CD4-positive, alpha-beta T cell treated with Interleukin-17A for 1 hour (primary cell): ENCODE results near the gene CCDC146.
A peak's percentile ranks its signal among the peaks of the same experiment; 100 is the strongest.
"Not testable (repeated sequence)": the region's sequence is repeated elsewhere in the genome, so short reads cannot be mapped to it uniquely, and the experiment has no call there.

Source experiments
- DNase-seq: peaks from one replicate; pipeline ENCODE4 v3.0.0-alpha.2; 2020

The CCDC146 gene

DNA sequence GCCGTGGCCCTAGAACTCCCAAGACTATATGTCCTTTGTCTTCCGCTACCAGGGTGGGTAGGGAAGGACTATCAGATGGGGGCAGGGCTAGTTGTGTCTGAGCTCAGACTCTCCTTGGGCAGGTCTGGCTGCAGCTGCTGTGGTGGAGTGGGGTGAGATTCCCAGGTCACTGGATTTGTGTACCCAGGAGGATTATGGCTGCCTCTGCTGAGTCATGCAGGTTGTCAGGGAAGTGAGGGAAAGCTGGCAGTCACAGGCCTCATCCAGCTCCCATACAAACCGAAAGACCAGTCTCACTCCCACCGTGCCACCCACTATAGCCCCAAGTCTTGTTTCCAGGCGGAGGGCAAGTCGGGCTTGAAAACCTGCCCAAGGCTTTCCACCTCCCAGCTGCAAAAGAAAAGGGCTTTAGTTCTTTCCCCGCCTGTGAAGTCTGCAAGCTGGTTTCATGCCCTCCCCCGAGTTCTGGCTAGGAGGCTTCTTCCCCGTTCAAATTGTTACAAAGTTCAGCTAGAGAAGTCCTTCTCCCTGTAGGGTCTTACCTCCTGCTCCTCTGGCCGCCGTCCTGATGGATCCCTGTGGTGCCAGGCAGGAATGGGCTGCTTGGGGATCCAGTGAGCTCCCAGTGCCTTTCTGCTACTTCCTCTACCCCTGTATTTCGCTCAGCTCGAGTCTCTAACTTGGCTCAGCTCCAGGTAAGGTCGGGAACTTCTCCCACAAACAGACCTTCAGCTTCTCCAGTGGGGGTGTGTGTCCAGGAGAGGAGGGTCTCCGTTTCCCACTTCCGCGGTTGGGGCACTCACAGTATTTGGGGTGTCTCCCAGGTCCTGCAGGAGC lies 184.0 kb downstream of the CCDC146 start:
- no peak for DNase-seq

DNA sequence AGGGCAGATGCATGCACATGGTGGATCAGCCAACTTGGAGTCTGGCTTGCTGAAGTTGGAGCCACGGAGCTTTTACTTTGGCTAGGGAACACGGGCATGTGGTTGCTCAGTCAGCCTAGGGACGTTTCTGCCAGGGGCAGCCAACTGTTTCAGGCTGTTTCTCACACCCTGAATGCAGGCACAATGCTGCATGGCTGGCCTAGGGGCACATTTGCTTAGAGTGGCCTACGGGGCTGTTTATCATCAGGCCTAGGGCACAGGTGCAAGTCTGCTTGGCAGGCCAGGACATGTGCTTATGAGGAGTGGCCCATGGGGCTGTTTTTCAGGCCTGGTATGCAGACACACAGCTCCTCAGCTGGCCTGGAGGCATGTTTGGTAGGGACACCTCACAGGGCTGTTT lies 186.4 kb downstream of the CCDC146 start:
- no peak for DNase-seq

DNA sequence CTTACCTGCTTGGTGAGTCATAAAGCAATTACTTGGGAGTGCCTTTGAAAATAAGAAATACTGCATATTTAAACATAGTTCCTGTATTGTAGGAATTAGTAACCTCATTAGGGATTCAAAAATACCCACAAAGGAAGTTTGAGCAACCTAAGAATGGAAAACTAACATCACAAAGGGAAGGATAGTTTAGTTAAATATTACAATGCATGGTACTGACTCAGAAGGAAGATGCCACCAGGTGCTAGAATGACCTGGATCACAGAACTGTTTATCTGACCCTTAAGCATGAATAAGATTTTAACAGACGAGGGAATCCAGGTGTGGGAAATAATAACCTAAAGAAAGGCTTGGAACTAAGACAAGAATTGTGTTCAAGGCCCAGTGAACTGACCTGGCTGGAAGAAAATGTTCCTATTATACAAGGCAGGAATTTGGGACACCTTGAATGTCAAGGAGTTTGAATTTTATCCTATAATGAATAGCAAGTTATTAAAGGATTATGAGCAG lies 187.4 kb downstream of the CCDC146 start:
- no peak for DNase-seq

DNA sequence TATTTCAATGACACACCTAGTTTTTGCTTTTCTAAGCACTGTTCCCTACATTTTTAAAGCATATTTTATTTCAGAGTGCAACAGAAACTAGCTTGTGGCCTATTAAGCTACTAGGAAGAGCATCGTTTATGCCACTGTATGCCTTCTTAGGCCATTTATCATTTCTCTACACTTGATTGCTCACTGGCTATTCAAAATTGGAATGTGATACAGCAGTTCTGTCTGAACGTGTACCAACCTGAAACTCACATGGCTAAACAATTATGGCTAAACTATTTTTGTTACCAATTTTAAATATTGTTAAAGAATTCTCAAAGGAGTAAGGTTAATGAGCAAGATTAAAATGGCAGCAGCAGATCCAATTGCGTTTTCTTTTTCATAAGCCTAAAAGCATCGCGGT lies 188.6 kb downstream of the CCDC146 start:
- no peak for DNase-seq

DNA sequence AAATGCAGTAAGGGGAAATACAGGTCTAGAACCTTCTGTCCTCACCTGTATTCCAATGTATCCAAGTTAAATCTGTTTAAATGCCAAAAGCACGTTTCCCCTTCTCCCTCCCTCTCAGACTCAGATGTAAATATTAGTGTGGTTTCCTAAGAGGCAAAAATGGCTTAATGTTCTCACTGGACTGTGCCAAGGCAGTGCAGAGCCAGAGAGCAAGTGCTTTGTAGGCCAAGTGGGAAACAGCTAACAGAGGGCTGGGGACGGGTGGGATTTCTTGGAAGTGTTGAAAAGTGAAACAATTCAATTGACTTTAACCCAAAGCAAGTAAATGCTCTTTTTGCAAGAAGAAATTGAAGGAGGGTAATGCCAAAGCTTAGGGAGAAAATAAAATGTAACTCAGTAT lies 190.7 kb downstream of the CCDC146 start:
- DNase-seq, result no peak

DNA sequence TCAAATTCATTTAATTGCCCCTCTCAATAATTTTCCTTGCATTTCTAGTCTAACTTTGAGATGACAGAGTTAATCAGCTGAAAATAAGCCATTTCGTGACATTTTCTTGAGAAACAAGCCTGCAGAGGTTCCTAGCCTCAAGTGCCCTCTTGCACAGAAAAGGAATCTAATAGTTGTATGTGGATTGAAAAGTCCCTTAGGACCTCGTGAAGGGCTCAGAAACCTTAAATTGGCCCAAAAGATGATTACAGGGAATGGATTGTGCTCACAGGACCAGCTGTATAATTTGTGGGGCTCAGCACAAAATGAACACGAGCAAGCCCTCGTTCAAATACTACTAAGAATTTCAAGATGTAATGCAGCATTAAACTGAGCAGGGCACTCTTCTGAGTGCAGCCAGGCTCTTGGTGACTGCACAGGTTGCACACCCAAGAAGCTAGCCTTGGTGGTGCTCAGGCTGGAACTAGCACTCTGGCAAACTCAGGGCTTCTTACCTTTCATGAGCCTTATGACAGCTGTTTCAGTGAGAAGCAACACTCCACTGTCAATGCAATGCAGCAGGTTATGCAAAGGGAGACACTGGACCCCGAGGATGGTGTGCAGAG lies 191.6 kb downstream of the CCDC146 start:
- no peak for DNase-seq

DNA sequence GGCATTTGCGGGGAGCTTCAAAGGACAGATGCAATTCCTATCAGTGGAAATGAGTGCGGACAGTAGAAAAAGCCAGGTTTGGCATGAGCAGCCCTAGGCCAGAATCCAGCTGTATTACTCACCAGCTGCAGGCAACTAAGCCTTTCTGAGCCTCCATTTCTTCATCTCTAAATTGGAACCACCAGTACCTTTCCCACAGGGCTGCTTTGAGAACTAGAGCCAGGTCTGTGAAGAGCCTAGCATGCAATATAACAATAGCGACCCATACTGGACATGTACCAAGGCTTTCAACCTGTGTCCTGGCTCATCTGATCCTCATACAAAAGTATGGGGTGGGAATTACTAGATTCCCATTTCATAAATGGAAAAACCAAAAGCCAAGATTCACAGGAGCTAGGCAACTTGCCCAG lies 192.8 kb downstream of the CCDC146 start:
- DNase-seq, result no peak

DNA sequence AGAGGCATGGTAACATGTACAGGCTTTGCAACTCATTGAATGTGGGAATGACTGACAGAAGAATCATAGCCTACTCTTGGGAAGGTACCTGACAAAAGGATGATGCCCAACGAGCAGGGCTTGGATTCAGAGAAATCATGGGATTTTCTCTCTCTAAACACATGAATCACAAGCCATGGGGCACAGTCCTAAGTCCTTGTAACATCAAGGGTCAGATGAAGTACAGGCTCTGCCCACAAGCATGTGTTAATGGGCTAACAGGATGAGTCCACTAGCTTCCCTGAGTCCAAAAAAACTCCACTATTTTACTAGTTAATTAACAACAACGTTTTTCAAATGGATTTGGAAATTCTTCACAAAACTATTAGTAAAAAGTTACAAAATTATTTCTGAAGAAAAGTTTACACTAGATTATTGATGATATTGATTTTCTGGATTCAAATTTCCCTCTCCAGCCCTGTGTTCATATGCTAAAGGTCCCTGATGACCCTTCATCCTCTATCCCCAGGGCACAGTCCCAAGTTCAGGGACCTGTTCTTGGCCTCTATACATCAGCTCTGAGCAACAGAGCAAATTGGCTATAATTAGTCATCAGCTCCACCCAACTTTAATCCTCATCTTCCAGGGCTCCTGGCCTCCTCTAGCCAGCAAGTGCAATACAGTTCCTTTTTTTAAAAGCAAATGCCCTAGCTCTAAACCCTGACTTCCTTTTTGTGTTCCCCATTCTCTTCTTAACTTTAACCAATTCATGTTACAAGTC lies 194.0 kb downstream of the CCDC146 start:
- no peak for DNase-seq

DNA sequence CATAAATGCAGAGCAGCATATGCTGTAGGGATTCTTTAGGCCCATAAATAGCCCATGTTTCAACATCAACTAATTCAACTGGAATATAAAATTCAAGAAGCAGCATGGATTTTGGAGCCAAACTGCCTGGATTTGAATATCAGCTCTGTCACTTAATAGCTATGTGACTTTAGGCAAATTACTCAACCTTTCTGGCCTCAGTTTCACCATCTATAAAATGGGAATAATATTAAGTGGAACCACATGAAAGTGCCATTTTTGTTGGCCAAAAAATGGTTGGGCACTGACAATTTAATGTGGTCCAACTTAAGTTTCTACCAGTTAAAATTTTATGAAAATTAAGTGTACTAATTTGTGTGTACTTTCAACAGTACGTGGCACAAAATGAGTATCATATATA lies 195.6 kb downstream of the CCDC146 start:
- DNase-seq, result no peak

DNA sequence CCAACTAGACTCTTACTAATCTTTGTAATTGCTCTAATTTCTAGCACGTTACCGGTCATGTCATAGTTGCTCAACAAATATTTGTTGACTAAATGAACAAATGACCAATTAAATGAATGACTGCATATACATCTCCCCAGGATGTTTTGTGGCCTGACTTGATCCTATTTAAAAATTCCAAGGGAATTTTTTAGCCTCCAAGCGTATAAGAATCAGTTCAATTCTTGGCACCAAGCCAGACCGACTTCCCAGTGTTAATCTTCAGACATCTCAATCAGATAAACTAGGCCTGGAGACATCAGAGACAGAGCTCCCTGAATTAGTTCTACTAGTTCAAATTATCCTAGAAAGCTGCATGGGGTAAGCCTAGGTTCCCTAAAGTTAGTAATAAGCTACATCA lies 197.7 kb downstream of the CCDC146 start:
- no peak for DNase-seq

DNA sequence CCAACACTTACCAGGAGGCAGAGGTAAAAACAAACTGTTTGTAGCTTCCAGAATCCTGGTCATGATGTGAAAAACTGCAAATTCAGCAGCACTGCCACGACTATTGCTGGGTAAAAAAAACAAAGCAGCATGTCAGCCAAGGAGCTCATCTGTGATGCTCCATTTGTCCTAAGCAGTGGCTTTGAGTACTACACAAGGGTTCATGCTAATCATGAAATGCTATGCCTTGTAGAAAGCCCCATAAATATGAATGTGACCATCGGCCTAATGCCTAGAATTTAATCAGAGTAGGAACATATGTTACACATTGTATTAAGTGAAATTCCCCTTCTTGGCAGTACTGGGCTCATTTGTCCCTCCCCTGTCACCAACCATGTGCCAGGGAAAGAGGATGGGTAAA lies 198.3 kb downstream of the CCDC146 start:
- no peak for DNase-seq

DNA sequence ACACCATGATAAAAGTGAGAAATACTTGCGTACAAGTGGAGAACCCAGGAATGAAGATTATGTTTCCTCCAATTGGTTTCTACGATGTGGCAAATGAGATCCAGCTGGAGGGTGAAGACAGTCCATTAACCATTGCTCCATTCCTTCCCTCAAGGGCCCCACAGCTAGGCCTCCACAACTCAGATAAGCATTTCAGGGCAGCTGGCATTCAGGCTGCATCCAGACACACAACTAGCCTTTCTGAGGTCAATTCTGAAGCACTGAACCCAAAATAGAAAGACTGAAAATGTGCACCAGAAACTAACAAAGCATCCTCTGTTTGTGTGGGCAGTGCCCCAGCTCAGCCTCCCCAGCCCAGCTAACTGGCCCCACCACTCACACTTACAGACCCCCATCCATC lies 198.9 kb downstream of the CCDC146 start:
- DNase-seq, result no peak

DNA sequence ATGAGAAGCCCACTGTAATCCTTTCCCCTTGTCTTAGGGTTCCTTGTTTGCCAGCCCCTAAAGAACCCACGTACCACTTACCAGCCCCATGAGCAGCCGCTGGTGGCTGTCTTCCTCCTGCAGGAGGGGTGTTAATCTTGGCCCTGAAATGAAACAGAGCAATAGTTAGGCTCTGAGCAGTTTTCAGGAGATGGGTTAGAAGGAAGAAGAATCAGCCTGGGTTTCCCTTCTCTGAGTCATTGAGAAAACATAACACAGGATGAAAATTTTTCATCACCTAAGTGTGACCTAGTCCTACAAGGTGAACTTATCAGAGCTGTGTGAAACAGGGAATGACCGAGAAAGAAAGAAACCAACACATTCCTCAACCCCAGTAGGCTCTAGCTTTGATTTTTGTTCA lies 203.7 kb downstream of the CCDC146 start:
- DNase-seq, result no peak

DNA sequence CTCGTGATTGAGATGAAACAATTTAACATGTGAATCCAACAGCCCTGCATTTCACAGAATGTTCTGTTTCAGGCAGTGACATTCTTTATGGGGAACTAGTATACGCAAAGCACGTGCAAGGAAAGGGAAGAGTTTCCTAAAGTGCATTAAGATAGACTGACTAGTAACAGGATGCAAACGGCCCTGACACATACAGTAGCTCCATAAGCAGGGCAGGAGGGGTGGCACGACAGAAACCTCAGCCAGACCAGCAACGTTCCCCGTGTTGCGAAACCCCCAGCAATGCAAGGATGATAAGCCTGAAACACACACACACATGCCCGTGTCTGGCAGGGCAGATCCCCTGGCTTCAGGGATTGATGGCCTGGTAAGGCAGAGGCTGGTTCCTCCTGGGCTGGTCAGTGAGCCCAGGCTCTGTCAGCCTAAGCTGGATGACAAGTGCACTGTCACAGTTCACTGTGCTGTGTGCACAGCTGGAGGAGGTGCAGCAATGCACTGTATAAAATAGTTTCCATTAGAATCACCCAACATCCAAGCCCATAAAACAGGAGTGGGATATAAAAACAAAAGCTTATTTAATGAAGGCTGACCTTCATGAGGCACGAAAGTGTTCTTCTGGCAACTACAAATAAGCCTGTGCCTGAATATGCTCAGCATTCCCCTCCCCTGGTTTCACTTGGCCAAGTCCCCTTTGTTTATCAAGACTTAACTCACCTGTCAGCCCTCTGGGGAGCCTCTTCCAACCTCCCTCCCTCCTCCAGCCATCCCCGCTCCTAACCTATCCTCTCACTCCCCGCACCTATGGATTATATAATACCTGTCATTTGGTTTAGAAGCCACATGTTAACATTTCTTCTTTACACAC lies 204.9 kb downstream of the CCDC146 start:
- DNase-seq, result no peak

DNA sequence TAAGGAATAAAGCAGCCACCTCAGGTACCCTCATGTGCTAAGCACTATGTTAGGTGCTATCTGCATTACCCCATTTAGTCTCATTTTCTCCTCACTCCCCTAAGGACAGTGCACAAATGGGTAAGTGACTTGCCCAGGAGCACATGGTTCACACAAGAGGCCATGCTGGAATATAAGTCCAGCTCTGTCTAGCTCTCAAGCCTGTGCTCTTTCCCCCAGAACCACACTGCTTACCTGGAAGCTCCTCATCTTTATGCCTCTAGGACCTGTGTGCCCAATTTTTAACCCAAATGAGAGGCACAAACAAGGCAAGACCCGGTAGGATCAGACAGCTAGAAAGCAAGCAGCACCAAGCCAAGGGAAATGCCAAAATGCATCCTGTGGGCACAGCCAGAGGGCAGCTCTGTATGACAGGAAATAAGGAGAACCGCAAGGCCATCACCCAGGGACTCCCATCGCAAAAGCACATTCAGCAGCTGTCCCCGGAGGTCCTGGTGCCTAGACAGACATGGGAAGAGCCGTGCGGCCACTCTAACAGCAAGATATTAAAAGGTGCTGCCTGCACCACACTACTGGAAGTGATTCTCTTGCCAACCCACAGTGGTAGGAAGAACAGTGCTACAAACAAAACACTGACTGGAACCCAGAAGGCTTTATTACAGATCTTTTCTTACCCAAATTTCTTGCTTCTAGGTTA lies 205.7 kb downstream of the CCDC146 start:
- peak; percentile 39 for DNase-seq

DNA sequence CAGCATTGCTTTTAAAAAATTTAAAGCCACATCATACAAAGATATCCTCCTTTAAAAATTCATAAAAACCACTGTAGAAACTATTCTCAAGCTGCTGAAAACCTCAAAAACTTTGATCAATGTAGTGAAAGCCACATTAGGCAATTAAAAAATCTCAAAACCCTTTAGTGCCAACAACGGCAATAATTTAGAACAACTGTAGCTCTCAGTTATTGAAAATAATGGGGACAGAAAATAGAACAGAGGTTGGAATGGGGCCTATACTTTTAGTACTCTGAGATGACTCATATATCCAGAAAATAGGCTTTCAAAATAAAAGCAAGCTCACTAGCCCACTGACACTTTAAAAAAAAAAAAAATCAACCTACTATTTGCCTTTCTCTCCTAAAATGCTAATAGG lies 206.3 kb downstream of the CCDC146 start:
- no peak for DNase-seq

DNA sequence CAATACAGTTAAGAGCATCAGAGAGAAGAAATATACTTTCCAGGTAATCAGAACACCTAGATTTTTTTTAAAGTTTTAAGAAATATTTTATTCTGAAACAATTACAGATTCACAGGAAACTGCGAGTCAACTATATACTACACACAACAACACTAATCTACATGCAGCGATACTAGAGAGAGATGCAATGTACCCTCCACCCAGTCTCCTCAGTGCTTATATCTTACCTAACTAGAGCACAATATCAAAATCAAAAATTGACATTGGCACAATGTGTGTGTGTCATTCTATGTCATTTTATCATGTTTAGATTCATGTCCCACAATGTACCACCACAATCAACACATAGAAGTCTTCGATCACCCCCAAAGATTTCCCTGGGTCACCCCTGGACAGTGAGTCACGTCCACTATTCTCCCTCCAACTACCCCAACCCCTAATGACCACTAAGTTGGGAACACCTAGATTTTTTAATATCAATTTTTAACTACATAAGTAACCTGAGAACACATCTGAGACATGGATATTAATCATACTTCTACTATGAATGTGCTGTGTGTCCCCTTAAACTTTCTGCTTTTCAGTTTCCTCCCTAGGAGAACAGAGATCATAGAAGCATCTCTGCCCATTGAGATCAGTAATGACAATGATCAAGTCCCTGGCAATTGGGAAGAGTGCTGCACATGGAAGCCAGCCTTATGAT lies 207.2 kb downstream of the CCDC146 start:
- DNase-seq, result no peak

DNA sequence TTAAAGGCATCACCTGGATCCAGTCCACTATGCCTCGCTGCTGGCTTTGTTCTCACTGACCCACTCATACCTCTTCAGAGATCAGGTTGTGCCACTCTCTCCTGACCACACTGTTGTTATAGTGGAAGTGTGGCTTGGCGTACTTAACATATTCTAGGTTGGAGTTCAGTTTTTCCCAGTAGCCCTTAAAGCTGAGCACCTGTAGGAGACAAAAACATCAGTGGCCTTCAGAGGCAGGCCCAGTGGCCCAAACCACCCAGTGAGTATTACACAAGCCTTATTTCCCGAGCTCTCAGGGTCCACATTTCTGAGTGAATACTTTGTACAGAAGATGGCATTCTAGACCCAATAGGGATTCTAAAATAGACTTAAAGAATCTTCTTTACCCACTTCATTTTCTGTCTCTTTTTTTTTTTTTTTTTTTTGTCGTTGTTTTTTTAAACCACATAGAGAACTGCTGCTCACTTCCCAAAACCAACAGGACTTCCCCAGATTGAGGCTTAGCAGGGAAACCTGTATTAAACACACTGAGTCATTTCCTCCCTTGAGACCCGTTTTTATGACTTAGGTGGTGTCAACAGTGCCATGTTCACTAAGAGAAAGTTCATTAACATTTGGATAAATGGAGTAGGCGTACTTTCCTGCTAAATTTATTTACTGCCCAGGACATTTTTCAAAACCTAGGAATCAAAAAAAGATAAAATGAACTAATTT lies 207.9 kb downstream of the CCDC146 start:
- peak; percentile 28 for DNase-seq

DNA sequence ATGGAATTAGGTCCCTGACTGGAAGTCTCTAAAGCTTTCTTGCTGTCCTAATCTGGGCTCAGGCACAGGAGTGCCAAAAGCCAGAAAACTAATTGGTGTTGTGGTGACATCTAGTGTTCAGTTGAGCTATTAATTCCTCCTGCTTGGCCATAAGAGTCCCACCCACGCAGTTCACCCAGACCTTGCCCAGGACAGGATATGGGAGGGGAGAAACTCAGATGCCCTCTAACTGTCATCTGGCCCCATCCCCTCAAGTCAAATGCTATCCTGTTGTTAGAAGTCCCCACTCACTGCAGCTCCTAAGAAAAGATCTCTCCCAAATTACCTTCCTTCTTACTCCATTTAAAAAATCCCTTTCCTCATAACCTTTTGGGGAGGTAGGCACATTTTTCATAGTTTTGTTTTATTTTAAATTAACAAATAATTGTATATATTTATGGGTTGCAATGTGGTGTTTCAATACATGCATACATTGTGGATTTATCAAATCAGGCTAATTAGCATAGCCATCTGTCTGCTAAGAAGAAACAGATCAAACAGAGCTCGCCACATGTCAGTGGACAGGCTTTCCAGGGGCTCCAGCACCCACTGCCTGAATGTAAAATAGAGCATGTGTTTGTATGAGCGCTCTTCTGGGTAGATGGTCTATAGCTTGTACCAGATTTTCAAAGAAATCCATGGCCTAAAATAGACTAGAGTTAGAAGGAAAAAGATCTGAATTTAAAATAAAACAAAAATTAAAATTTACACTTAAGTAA lies 209.7 kb downstream of the CCDC146 start:
- peak; percentile 77 for DNase-seq

DNA sequence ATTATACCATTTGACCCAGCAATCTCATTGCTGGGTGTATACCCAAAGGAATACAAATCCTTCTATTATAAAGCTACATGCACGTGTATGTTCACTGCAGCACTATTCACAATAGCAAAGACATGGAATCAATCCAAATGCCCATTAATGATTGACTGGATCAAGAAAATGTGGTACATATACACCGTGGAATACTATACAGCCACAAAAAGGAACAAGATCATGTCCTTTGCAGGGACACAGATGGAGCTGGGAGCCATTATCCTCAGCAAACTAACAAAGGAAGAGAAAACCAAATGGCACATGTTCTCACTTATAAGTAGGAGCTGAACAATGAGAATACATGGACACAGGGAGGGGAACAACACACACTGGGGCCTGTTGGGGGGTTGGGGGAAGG lies 211.6 kb downstream of the CCDC146 start:
- DNase-seq, result not testable (repeated sequence)
